H1 (cell line): Measurements from ENCODE around the gene GRAP.

Experiments used
- BRCA1 ChIP-seq: IDR thresholded peaks from 2 replicates; pipeline ENCODE4 v1.6.1; 2012; ENCODE audit warnings: low read depth, low read length, improper control_type of control experiment
- CREB1 ChIP-seq: IDR thresholded peaks from 2 replicates; pipeline ENCODE4 v1.6.1; 2012; ENCODE audit warnings: inconsistent platforms
- CTCF ChIP-seq, 3 experiments: IDR thresholded peaks; 1 replicate in 2 of 3; 2 replicates in 1 of 3; pipeline versions ENCODE4 v1.5.1 to v1.6.1; 2011; ENCODE audit warnings: low read length in 3 of 3, mild to moderate bottlenecking in 3 of 3, inconsistent platforms in 2 of 3, low read depth in 1 of 3, moderate library complexity in 1 of 3; ENCODE audit not compliant: insufficient read depth in 1 of 3; ENCODE audit errors: control extremely low read depth in 1 of 3
- EP300 ChIP-seq, 2 experiments: IDR thresholded peaks; 1 replicate in 1 of 2; 2 replicates in 1 of 2; pipeline ENCODE4 v1.6.1; 2011 to 2012; ENCODE audit warnings: low read depth in 2 of 2, low read length in 2 of 2, mild to moderate bottlenecking in 2 of 2, borderline replicate concordance in 1 of 2, inconsistent platforms in 1 of 2, moderate library complexity in 1 of 2
- HDAC2 ChIP-seq, 2 experiments: fragments of 300-600 bp in 1 of 2; sonication (generic) in 1 of 2; IDR thresholded peaks; 2 replicates each; pipeline ENCODE4 v1.6.1; 2011 to 2012; ENCODE audit warnings: low read depth in 2 of 2, low read length in 2 of 2, mild to moderate bottlenecking in 2 of 2, moderate library complexity in 2 of 2, borderline replicate concordance in 1 of 2, inconsistent platforms in 1 of 2
- MAFK ChIP-seq: IDR thresholded peaks from 2 replicates; pipeline ENCODE4 v1.6.1; 2012; ENCODE audit warnings: low read depth, mild to moderate bottlenecking, improper control_type of control experiment, low read length
- NRF1 ChIP-seq: IDR thresholded peaks from 2 replicates; pipeline ENCODE4 v1.6.1; 2011; ENCODE audit warnings: mild to moderate bottlenecking, low read depth, low read length, improper control_type of control experiment
- POLR2A ChIP-seq, 2 experiments: IDR thresholded peaks; 1 replicate in 1 of 2; 2 replicates in 1 of 2; pipeline ENCODE4 v1.6.1; 2011; ENCODE audit warnings: low read depth in 2 of 2, low read length in 2 of 2, mild to moderate bottlenecking in 2 of 2; ENCODE audit errors: control extremely low read depth in 1 of 2
- POU5F1 ChIP-seq: IDR thresholded peaks from 2 replicates; pipeline ENCODE4 v1.6.1; 2011; ENCODE audit warnings: low read depth, mild to moderate bottlenecking, low read length, moderate library complexity
- RAD21 ChIP-seq, 2 experiments: IDR thresholded peaks in 1 of 2; conservative IDR thresholded peaks in 1 of 2; 2 replicates each; pipeline ENCODE4 v1.6.1; 2011; ENCODE audit warnings: low read depth in 2 of 2, low read length in 2 of 2, improper control_type of control experiment in 1 of 2, inconsistent platforms in 1 of 2, mild to moderate bottlenecking in 1 of 2, moderate library complexity in 1 of 2
- RBBP5 ChIP-seq: IDR thresholded peaks from 2 replicates; pipeline ENCODE4 v1.7.1; 2012; ENCODE audit warnings: low read depth, mild to moderate bottlenecking, inconsistent platforms, low read length, moderate library complexity, borderline replicate concordance

GRCh38 chr17:18992454-18993130, 54.2 kb downstream of the GRAP start:
- TF ChIP-seq HDAC2 (IDR thresholded peaks at IDR 0.05; ENCODE audit: borderline replicate concordance in 1 of 2, low read depth in 2 of 2, low read length in 2 of 2), result no peak
- no peak for TF ChIP-seq RAD21 (IDR thresholded peaks at IDR 0.05 in 1 of 2, conservative IDR thresholded peaks at IDR 0.05 in 1 of 2; ENCODE audit: low read depth in 2 of 2, low read length in 2 of 2)
- no peak for TF ChIP-seq CREB1
- no peak for TF ChIP-seq CTCF (IDR thresholded peaks at IDR 0.05; ENCODE audit: control extremely low read depth in 1 of 3, insufficient read depth in 1 of 3, low read depth in 1 of 3, low read length in 3 of 3)
- TF ChIP-seq BRCA1, result no peak
- no peak for TF ChIP-seq MAFK
- no peak for TF ChIP-seq POU5F1
- no peak for TF ChIP-seq POLR2A (IDR thresholded peaks at IDR 0.05; ENCODE audit: control extremely low read depth in 1 of 2, low read depth in 2 of 2, low read length in 2 of 2)
- no peak for TF ChIP-seq RBBP5
- TF ChIP-seq EP300 (IDR thresholded peaks at IDR 0.05; ENCODE audit: borderline replicate concordance in 1 of 2, low read depth in 2 of 2, low read length in 2 of 2), result no peak
- TF ChIP-seq NRF1, result no peak
